ENCODE measurements around the gene SAMHD1.
"Not testable (repeated sequence)": the region's sequence is repeated elsewhere in the genome, so short reads cannot be mapped to it uniquely, and the experiment has no call there.

The SAMHD1 gene

GRCh38 chr20:36950414-36951197 is 902 bp downstream of the SAMHD1 start:
- peak overlapping the region; percentile 65 for H3K27ac ChIP-seq
- no peak for TF ChIP-seq CTCF (IDR thresholded peaks at IDR 0.05)
- TF ChIP-seq ZFX (IDR thresholded peaks at IDR 0.05; ENCODE audit: borderline replicate concordance) = no peak

GRCh38 chr20:36941401-36941835 is 10.1 kb downstream of the SAMHD1 start:
- TF ChIP-seq CTCF (IDR thresholded peaks at IDR 0.05) = no peak
- TF ChIP-seq ZFX (IDR thresholded peaks at IDR 0.05; ENCODE audit: borderline replicate concordance) = no peak
- no peak overlapping the region for H3K27ac ChIP-seq

DNA sequence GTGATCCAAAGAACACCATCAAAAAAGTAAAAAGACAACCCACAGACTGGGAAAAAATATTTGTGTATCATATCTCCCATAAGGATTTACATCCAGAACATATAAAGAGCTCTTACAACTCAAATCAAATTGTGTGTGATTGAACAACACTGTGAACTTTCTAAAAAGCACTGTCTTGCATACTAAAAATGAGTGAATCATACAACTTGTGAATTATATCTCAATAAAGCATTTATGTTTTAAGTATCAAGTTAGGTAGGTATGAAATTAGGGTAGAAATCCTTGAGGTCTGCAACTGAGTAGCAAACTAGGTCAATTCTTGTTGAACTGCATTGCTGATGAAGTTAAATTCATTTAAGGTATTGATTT is 14.1 kb downstream of the SAMHD1 start:
- no peak for TF ChIP-seq ZFX (IDR thresholded peaks at IDR 0.05; ENCODE audit: borderline replicate concordance)
- TF ChIP-seq CTCF (IDR thresholded peaks at IDR 0.05) = no peak
- H3K27ac ChIP-seq = no peak overlapping the region

DNA sequence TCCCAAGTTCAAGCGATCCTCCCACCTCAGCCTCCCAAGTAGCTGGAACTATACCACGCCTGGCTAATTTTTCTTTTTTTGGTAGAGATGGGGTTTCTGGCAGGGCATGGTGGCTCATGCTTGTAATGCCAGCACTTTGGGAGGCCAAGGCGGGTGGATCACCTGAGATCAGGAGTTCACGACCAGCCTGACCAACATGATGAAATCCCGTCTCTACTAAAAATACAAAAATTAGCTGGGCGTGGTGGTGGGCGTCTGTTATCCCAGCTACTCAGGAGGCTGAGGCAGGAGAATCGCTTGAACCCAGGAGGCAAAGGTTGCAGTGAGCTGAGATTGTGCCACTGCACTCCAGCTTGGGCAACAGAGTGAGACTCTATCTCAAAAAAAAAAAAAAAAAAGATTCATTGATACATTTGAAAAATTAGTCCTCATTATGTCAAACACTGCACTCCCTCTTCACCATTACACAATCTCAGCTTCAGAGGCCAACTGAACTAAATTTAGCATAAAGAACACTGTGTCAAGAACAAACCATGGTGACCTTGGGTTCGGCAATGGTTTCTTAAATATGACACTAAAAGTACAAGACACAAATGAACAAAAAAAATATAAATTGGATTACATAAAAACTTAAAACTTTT is 14.6 kb downstream of the SAMHD1 start:
- H3K27ac ChIP-seq = not testable (repeated sequence)

- no peak overlapping the region for H3K27ac ChIP-seq
- TF ChIP-seq CTCF (IDR thresholded peaks at IDR 0.05) (no peak), ZFX (IDR thresholded peaks at IDR 0.05; ENCODE audit: borderline replicate concordance) (no peak)
Measured at GRCh38 chr20:36936341-36936740, 15.2 kb downstream of the SAMHD1 start.

GRCh38 chr20:36933571-36933970 is 17.9 kb downstream of the SAMHD1 start:
- H3K27ac ChIP-seq = not testable (repeated sequence)

- no peak overlapping the region for H3K27ac ChIP-seq
Measured at GRCh38 chr20:36932476-36933426, 18.8 kb downstream of the SAMHD1 start.

DNA sequence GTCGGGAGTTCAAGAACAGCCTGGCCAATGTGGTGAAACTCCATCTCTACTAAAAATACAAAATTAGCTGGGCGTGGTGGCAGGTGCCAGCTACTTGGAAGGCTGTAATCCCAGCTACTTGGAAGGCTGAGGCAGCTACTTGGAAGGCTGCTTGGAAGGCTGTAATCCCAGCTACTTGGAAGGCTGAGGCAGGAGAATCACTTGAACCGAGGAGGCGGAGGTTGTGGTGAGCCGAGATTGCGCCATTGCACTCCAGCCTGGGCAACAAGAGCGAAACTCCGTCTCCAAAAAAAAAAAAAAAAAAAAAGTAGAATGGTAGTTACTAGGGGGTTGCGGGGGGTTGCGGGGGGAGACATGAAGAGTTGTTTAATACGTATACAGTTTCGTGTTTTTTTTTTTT is 19.4 kb downstream of the SAMHD1 start:
- not testable (repeated sequence) for H3K27ac ChIP-seq

More at GRCh38 chr20:36932476-36933426, 18.8 kb downstream of the SAMHD1 start:
- no peak for TF ChIP-seq ZFX (IDR thresholded peaks at IDR 0.05; ENCODE audit: borderline replicate concordance)
- no peak for TF ChIP-seq CTCF (IDR thresholded peaks at IDR 0.05)
